Measurements from ENCODE around the gene HSFX2. TPM values are rescaled to one million over a fixed set of nuclear protein-coding genes. Genes with fewer than 3 reads are reported as not detected.
A peak's percentile ranks its signal among the peaks of the same experiment; 100 is the strongest.
"Not testable (repeated sequence)": the region's sequence is repeated elsewhere in the genome, so short reads cannot be mapped to it uniquely, and the experiment has no call there.

HSFX2 gene
- total RNA-seq, 1 experiment from 2014 or later, result not detected

GRCh38 chrX:149550454-149550853 is 44.7 kb downstream of the HSFX2 start:
- in situ Hi-C loops (cut with HindIII; ENCODE audit: low pct_unique_long_range_greater_than_20kb, low sequenced_read_pairs); DNase-seq (ENCODE audit: low read depth, low spot score): not testable (repeated sequence)

GRCh38 chrX:149549701-149550100 is 45.4 kb downstream of the HSFX2 start, which contains the start of gene HSFX3:
TSS of gene HSFX3 (minus strand) at chrX:149549924. CDS start at chrX:149549852, 72 bp downstream.
- in situ Hi-C loops (cut with HindIII; ENCODE audit: low pct_unique_long_range_greater_than_20kb, low sequenced_read_pairs); DNase-seq (ENCODE audit: low read depth, low spot score): not testable (repeated sequence)

- in situ Hi-C loops (cut with HindIII; ENCODE audit: low pct_unique_long_range_greater_than_20kb, low sequenced_read_pairs), result not testable (repeated sequence)
Observed at GRCh38 chrX:149547782-149548181, 47.3 kb downstream of the HSFX2 start.

GRCh38 chrX:149546962-149547361 is 48.2 kb downstream of the HSFX2 start:
- in situ Hi-C loops (cut with HindIII; ENCODE audit: low pct_unique_long_range_greater_than_20kb, low sequenced_read_pairs); DNase-seq (ENCODE audit: low read depth, low spot score): not testable (repeated sequence)

More at GRCh38 chrX:149547782-149548181, 47.3 kb downstream of the HSFX2 start:
- DNase-seq (ENCODE audit: low read depth, low spot score), result not testable (repeated sequence)

GRCh38 chrX:149545545-149546543 is 49.3 kb downstream of the HSFX2 start:
- in situ Hi-C loops (cut with HindIII; ENCODE audit: low pct_unique_long_range_greater_than_20kb, low sequenced_read_pairs), result not testable (repeated sequence)
- peak; percentile 50 for DNase-seq (ENCODE audit: low read depth, low spot score)

Other genes starting within 250 kb of the HSFX2 start
- 31.6 and 36.8 TPM in 2 replicates for gene IDS, start 90.0 kb downstream of the HSFX2 start, total RNA-seq (2014; rRNA removed; shearing (Covaris generic))
- 19.4 and 20.9 TPM in 2 replicates for gene EOLA1, start 54.3 kb downstream of the HSFX2 start, total RNA-seq (2014; rRNA removed; shearing (Covaris generic))
- gene HSFX3, start 45.4 kb downstream of the HSFX2 start, total RNA-seq (2014; rRNA removed; shearing (Covaris generic)), result not detected in 2 replicates
- 0.27 TPM in 1 of 2 replicates, not detected in the other for gene MAGEA9B, start 7.9 kb downstream of the HSFX2 start, total RNA-seq (2014; rRNA removed; shearing (Covaris generic))
- gene TMEM185A, start 36.5 kb upstream of the HSFX2 start, total RNA-seq (2014; rRNA removed; shearing (Covaris generic)), result 16.9 and 18.0 TPM in 2 replicates
- 0.24 and 0.43 TPM in 2 replicates for gene MAGEA11, start 116.7 kb upstream of the HSFX2 start, total RNA-seq (2014; rRNA removed; shearing (Covaris generic))
- gene HSFX1, start 178.8 kb upstream of the HSFX2 start, total RNA-seq (2014; rRNA removed; shearing (Covaris generic)), result 0.74 and 0.85 TPM in 2 replicates
- gene MAGEA9, start 186.6 kb upstream of the HSFX2 start, total RNA-seq (2014; rRNA removed; shearing (Covaris generic)), result not detected in 2 replicates